CD1c-positive myeloid dendritic cell (primary cell): Measurements from ENCODE around the gene TWIST2.
A peak's percentile ranks its signal among the peaks of the same experiment; 100 is the strongest.

ENCODE experiments used
- DNase-seq: peaks from one replicate; pipeline ENCODE4 v3.0.0-alpha.2; 2016; ENCODE audit errors: extremely low spot score

The TWIST2 gene

GRCh38 chr2:238856713-238857567, 9.1 kb downstream of the TWIST2 start:
- no peak for DNase-seq

DNA sequence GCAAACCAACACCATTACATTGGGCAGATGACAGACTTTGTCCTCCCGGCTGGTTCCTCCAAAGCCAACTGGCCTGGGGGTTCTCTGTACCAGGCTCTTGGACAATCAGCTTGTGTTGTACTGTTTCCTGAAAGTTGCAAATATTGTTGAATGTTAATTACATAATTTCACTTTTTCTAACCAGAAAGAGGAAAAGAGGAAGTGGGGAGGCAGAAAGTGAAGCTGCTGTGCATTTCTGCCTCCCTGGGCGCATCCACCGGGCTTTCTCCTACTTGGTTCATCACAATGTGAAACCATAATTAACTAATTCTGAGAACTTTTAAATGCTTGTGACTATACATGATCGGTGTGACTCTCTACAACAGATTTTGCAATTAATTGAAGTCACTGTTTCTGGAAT, 10.1 kb downstream of the TWIST2 start:
- peak; percentile 38 for DNase-seq

DNA sequence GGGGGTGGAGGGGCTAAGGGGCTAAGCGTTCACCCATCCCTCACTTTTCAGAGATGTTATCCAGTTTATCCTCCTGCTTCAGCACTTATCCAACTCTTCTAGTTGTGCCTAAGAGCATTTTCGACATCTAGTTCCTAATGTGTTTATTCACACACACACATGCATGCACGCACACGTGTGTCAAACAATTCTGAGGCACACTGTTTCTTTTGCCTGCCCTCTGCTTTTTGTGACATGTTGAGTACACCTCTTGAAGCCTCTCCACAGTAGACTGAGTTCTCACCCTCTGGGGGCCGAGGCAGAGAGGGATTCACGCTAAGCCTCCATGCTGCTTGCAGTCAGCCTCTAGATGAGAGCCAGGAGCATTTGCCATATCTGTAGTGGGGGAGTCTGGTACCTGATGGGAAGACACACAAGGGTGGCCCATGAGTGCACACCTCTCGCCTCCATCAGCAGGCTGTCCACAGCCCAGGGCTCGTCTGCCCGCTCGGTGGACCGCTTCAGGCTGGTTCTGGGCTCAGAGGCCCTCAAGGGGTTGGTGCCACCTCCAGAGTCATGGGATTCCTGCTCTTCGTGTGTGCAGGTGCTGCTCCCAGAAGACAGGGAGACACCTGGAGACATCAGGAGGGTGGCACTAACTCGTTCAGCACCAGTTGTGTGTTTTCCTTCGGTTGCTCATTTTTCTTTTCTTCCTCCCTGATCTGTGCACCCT, 11.9 kb downstream of the TWIST2 start:
- no peak for DNase-seq

DNA sequence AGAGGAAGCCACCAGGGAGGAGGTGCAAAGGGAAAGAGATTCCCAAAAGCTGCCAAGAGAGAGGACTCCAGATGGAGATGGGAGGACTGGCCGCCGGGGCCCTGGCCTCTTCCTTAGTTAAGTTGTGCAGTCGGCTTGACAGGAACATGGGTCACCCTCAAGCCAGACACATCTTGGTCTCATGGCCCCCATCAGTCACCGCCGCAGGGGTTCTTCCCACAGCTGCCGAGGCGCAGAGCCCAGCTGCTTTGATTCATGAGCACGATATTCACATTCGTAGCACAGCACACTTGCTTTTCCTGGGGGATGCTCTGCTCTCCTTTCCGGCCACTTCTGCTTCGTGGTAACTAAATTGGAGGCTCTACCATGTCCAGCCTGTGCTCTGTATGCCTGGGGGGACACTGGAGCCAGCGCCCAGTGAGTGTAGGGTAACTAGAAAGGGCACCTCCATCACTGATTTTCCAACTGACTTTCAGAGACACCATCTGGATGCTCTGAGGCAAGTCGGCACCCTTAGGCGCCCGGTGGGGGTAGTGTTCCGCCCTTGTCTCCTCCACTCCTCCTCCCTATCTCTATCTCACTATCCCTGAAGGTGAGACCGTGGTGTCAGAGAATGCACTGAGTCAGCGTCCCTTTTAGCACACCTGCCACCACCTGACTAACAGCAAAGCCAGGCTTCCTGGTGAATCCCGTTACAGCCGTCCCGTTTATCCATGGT, 13.3 kb downstream of the TWIST2 start:
- DNase-seq, result no peak

- DNase-seq, result no peak
These were observed 14.0 kb downstream of the TWIST2 start for GRCh38 chr2:238861766-238862315.

GRCh38 chr2:238862701-238863100, 14.8 kb downstream of the TWIST2 start:
- DNase-seq, result no peak

DNA sequence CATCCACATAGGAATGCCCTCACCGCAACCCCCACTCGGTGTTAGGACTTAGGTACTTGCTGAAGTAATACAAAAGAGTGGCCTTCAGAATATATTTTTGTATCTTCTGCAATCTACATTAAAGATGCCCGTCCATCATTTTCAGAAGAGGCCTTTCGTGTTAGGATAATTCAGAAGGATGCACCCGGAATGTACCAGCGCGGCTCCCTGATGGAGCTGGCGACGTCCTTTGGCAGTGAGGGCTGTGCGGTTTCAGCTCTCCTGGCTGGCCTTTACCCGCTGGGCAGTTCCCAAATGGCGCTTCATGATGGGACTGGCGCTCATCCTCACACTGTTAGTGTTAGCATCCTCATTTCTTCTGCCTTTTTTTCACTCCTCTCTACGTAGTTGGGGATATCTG, 15.3 kb downstream of the TWIST2 start:
- DNase-seq, result no peak

DNA sequence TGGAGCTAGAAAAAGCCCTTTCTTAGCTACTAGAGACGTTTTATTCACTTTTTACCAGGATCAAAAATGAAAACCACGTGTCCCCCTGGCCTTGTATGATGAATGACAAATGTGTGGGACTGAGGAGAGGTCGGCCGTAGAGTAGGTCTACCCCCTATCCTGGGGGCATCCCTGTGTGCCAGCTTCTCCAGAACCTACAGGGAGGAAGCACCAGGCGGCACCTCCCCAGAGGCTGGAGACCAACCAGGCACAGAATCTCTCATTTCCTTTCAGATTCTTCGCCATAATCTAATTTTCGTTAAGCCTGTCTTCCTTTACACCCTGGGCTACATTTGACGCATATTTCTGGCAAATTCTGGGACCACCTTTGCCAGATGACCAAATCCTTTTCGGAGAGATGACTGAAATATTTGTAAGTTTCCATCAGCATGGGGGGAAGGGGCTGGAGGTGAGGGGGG, 15.9 kb downstream of the TWIST2 start:
- no peak for DNase-seq

DNA sequence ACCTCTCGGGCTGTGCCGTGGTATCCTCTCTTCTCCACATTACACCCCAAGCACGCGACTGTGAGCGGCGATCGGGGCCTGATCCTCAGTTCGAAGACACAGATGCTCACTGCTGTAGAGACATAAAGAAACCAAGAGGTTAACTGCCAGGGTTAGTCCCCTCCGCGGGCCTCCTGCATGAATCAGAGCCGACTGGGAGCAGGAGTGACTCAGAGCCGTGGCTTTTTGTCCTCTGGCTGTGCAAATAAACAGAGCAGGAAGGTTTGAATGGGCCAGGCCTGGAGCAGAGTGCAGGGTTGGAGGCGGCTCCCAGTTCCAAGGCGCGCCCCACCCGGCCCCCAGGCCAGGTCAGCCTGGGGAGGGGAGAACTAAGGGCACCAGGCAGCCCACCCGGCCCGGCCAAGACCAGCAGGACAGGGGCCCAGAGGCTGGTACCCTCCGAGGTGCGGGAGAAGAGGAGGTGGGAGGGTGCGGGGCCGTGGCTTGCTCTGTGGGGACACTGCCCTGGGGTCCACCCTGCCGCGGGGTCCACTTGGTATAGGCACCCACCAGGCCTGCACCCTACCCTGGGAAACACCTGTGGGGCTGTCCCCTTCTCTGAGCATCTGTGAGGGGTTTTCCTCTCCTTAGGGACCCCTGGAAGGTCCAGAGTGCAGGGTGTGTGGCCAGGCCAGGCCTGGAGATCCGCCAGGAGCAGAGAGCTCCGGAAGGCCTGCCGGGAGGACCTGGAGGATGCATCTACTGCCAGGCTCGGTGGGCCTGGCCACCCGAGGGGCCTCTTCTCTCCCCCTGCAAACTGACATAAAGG, 16.5 kb downstream of the TWIST2 start:
- DNase-seq, result no peak

DNA sequence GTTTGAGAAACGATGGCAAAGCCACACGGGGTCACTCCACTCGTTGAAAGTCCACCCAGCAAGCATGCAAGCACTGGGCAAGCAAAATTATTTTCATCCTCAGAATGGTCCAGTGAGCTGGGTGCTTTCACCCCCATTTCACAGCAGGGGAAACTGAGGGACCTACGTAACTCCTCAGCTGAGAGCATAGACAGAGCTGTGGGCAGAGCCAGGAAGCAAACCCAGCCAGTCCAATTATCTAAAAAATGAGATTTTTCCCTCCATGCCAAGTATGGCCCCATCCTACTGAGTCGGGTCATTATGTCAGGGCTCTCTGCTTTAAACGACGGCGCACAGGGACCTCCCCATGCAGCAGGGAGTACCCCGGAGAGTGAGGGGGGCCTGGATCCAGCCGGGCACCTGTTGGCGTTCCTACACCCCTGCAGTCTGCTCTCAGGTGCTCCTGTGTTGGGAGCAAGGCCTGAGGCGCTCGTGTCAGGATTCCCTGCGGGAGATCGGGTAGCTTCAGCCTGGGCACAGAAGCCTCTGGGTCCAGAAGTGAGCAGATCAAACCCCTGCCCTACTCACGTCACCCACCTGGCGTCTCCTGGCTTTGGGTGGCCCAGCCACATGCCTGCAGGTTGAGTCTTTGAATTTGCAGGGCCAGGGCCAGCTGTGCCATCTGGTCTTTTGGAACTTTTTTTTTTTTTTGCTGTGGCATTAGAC, 17.3 kb downstream of the TWIST2 start:
- DNase-seq, result no peak

- DNase-seq, result no peak
These were observed 18.0 kb downstream of the TWIST2 start for GRCh38 chr2:238865744-238866355.

GRCh38 chr2:238866656-238867277, 18.9 kb downstream of the TWIST2 start:
- no peak for DNase-seq

DNA sequence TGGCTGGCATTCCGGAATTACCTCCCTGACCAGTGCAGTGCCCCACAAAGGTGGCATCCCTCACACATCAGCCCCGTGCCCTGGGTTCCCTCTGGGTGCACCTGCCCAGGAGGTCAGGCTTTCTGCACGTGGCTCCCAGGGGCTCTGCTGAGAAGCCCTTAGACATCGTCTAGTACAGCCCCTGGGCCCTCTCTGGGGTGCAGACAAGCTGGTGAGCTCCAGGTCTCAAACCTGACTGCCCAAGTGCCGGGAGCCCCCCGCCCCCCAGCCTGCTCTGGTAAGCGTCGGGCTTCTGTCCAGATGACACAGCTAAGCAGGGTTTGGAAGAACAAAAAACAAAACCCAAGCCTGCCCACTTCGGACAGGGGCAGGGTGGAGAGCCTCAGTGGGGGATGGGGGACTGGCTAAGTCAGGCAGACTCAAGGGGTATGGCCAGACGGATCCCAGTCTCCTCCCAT, 20.2 kb downstream of the TWIST2 start:
- no peak for DNase-seq

DNA sequence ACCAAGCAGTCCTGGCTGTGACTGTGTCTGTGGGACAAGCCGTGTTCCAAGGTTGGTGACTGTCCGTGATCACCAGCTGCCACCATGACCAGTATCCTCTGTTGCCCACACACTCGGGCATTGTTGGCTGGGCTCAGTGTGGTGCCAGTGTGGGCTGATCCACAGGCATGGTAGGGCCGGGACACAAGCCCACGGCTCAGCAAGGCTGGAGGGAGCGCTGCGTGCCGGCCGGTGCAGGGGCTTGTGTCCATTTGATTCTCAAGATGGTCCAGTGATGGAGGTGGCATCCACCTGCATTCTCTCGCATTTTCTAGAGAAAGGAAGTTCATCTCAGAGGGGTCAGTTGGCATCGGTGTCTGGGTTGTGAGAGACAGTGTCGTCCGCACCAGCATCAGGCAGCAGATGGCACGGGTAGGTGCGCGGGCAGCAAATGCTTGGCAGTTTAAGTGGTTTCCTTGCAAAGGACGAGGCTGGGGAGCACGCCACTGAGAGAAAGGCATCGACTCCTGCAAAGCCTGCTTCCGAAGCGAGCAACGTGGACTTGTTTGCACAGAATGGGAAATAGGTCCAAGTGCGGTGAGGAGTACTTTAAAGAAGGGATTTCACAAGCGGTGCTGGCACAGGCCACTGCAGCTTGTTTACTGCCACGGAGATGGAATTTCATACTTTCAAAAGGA, 20.9 kb downstream of the TWIST2 start:
- no peak for DNase-seq

GRCh38 chr2:238869293-238870124, 21.6 kb downstream of the TWIST2 start:
- DNase-seq, result no peak

- no peak for DNase-seq
These were observed 22.4 kb downstream of the TWIST2 start for GRCh38 chr2:238870261-238870660.

DNA sequence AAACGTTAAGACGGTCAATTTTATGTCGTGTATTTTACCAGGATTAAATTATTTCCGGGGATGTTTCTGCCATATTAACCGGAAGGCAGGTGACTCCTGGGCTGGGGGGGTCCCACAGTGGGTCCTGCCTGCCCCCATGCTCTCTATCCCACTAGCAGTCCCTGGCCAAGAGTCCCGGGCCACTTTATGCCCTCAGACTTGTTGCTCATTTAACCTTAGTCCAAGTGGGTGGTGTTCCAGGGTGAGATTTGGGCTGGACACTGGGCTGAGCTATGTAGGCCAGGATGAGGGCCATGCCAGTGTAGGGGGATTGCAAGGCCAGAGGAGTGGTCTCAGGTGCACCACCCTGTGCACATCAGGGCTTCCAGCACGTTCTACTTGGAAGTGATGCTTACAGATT, 24.1 kb downstream of the TWIST2 start:
- DNase-seq, result no peak
